ENCODE measurements around the gene PIMREG.

DNA sequence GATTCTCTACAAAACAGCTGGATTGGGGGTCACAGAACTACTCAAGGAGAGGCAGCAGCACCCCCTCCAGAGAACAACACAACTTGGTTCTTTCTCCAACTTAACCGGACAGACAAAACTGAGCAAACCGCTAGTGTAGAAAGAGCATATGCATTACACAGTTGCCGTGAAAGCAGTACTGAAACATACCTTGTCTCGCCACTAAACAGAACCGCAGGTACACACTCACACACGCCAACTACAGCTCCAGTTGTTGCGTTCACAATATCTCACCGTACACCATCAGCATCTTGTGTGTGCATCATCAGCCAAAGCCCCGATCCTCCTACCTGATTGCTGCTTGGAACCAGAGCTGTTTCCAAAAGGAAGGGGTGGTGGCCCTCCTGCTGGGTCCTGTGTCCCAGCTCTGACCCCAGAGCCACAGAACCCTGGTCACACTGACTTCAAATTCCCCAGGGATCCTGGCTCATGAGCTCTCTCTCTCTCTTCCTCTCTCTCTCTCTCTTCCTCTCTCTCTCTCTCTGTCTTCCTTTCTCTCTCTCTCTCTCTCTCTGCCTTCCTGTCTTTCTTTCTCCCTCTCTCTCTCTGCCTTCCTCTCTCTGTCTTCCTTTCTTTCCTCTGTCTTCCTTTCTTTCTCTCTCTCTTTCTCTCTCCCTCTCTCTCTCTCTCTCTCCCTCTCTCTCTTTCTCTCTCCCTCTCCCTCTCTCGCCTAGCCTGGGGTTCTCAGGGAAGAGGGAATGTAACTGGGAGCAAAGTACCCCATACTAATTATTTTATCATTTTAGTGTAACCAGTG is 8.4 kb downstream of the PIMREG start:
- TF ChIP-seq, protein P1, sequence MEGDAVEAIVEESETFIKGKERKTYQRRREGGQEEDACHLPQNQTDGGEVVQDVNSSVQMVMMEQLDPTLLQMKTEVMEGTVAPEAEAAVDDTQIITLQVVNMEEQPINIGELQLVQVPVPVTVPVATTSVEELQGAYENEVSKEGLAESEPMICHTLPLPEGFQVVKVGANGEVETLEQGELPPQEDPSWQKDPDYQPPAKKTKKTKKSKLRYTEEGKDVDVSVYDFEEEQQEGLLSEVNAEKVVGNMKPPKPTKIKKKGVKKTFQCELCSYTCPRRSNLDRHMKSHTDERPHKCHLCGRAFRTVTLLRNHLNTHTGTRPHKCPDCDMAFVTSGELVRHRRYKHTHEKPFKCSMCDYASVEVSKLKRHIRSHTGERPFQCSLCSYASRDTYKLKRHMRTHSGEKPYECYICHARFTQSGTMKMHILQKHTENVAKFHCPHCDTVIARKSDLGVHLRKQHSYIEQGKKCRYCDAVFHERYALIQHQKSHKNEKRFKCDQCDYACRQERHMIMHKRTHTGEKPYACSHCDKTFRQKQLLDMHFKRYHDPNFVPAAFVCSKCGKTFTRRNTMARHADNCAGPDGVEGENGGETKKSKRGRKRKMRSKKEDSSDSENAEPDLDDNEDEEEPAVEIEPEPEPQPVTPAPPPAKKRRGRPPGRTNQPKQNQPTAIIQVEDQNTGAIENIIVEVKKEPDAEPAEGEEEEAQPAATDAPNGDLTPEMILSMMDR (IDR thresholded peaks at IDR 0.05; ENCODE audit: borderline replicate concordance, extremely low read depth, low read length, poor library complexity, severe bottlenecking), result no peak
- TF ChIP-seq EZH2 (IDR thresholded peaks at IDR 0.05; ENCODE audit: borderline replicate concordance, low read depth, low read length, severe bottlenecking), result no peak
